ENCODE measurements around the gene MAMSTR.
"Not testable (repeated sequence)": the region's sequence is repeated elsewhere in the genome, so short reads cannot be mapped to it uniquely, and the experiment has no call there.

The MAMSTR gene, protein sequence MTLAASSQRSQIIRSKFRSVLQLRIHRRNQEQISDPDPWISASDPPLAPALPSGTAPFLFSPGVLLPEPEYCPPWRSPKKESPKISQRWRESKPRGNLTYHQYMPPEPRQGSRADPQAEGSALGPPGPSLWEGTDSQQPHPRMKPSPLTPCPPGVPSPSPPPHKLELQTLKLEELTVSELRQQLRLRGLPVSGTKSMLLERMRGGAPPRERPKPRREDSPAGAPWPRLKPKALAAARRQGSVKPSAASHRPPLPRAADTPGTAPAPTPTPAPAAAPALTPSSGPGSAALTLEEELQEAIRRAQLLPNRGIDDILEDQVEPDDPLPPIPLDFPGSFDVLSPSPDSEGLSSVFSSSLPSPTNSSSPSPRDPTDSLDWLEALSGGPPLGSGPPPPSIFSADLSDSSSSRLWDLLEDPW

DNA sequence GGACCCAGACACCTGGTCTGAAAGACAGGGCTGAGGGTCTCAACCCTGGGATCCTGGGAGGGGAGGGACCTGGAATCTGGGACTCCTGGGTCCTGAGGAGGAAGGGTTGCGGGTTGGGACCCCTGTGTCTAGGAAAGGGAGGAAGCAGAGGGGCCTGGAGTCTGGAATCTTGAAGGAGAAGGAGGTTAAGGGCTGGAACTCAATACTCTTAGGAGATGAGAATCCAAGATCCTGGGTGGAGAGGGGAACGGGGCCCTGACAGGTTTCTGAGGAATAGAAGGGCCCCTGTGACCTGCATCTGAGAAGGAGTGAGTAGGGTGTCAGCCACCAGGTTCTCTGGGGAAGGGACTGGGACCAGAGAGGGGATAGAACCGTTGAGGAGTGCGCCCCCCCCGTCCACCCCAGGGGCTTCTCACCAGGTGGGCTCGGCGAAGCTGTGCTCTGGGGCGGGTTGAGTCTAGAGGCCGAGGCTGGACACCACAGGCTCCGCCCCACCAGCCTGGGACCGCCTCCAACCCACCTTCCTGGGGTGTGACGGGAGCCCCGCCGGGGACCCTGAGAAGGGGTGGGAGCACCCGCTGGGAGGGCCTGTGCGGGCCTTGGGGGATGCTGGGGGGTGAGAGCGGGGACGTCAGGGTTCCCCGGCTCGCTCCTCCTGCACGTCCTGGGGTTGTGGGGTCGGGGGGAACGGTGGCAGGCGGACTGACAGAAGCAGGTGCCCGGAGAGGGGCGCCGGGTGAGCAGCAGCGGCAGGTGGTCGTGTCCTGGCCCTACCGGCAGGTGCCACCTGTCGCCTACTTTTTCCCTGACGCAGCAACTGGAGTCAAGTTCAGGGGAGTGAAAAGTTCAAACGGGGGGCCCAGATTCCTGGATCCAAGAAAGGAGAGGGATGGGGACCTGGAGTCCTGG lies at the start of gene MAMSTR:
MAMSTR (minus strand) TSS at position 463 of the 909 bp plus-strand sequence. CDS start 694 bp downstream, outside the sequence.
- DNase-seq, result no peak

DNA sequence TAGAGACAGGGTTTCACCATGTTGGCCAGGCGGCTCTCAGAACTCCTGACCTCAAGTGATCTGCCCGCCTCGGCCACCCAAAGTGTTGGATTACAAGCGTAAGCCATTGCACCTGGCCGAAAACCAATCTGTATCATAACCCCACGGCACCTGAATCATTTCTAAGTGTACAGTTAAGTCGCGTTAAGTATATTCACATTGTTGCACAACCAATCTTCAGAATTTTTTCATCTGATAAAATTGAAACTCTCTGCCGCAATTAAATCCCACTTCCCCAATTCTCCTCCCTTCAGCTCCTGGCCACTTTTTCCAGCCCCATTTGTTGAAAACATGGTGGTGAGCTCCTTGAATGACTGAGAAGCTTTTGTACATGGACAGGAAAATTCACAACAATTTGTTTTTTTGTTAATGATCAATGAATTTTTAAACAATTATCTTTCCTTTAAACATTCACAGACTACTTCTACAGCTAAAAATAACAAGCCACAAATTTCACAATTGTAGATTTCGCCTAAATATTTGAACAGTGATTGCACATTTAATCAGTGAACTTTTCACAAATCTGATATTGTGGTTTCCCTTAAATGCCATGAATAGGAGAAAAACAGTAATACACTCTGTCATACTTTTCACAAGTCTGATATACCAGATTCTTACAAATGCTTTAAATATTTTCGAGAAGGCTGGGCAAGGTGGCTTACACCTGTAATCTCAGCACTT lies 49.6 kb upstream of the MAMSTR start:
- DNase-seq, result no peak

DNA sequence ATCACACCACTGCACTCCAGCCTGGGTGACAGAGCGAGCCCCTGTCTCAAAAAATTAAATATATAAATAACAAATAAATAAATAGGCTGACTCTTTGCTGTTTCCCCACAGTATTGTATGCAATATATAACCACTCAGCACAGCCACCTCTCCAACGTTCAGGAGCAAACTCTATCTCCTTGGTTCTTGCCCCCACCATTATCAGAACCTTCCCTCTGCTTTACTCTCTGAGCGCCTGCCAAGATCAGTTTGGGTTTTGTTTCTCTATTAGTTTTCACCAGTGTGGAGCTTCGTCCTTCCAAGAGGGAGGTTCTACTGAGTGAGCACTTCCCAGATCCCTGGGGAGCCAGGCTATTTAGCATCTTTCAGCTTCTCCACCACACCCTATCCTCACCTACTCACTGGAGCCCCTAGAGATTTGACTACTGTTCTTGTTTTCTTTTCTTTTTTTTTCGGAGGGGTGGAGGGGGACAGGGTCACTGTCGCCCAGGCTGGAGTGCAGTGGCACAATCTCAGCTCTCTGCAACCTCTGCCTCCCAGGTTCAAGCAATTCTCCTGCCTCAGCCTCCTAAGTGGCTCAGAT lies 48.7 kb upstream of the MAMSTR start:
- not testable (repeated sequence) for DNase-seq

DNA sequence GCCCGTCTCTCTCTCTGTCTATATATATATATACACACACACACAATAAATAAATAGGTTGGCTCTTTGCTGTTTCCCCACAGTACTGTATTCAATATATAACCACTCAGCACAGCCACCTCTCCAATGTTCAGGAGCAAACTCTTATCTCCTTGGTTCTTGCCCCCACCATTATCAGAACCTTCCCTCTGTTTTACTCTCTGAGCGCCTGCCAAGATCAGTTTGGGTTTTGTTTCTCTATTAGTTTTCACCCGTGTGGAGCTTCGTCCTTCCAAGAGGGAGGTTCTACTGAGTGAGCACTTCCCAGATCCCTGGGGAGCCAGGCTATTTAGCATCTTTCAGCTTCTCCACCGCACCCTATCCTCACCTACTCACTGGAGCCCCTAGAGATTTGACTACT lies 46.3 kb upstream of the MAMSTR start:
- DNase-seq, result not testable (repeated sequence)

DNA sequence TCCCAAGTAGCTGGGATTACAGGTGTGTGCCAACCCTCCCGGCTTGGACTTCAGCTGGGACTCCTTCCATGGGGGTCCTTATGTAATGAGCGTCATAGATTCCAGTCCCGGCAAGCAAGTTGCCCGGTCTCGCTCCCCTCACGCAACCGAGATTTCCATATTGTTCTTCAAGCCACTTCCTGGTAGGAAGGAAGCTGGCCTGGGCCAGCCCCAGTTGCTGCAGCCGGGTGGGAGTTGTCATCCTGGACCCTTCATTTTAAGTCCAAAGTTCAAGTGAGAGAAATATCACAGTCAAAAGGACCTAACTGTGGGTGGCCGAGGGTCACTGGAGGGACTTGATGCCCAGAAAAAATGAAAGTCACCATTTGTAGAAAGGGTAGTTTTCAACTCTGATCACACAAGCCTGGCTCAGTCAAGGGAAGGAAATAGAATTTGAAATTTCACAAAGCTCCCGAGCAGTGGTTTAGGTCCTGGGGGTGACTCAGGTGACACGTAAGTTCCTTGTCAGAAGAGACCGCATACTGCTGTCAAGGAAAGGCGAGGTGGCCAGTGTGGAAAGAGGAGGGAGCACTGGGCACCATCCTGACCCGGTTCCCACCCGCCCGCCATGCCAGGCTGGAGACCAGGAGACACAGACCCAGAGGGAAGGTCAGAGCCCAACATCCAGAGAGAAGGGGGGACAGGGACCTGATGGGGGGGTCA lies 41.1 kb upstream of the MAMSTR start:
- no peak for DNase-seq

DNA sequence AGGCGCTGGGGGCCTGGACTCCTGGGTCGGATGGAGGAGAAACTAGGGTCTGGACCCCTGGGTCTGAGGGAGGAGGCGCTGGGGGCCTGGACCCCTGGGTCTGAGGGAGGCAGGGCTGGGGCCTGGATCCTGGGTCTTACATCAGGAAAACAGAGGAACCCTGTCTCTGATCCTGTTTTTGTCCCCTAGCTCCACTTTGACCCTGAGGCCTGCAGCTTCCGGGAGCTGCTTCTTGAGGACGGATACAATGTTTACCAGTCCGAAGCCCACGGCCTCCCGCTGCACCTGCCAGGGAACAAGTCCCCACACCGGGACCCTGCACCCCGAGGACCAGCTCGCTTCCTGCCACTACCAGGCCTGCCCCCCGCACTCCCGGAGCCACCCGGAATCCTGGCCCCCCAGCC lies 38.2 kb upstream of the MAMSTR start:
- DNase-seq, result no peak

DNA sequence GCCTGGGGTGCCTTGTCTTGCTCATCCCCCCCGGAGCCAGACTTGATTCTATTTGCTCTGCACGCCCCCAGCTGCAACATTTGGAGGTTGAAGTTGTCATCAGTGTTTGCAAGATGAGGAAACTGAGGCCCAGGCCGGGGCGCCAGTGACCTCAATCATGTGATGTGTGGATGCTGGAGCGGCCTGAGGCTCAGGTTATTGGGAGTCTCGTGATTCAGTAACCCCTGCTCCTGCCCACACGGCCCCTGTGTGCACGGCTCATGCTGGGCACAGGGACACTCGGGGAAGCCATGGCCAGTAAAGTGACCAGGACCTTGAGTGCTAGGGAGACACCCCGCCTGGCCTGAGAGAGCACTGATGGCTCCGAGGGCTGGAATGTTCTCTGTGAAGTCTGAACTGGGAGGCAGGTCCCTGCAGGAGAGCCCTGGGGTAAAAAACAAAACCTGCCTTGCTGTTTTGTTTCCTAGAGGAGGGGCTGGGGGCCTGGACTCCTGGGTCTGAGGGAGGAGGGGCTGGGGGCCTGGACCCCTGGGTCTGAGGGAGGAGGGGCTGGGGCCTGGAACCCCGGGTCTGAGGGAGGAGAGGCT lies 37.7 kb upstream of the MAMSTR start:
- DNase-seq, result no peak

DNA sequence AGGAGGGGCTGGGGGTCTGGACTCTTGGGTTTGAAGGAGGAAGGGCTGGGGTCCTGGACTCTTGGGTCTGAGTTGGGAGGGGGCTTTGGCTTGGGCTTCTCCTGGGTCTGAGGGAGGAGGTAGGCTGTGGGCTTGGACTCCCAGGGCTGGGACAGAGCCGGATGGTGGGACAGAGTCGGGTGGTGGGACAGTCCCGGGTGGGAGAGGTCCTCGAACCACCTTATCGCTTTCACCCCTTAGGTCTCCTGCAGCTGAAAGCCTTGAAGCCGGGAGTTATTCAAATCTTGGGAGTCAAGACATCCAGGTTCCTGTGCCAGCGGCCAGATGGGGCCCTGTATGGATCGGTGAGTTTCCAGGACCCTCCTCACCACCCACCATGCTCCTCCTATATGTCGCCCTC lies 37.2 kb upstream of the MAMSTR start:
- DNase-seq, result no peak

DNA sequence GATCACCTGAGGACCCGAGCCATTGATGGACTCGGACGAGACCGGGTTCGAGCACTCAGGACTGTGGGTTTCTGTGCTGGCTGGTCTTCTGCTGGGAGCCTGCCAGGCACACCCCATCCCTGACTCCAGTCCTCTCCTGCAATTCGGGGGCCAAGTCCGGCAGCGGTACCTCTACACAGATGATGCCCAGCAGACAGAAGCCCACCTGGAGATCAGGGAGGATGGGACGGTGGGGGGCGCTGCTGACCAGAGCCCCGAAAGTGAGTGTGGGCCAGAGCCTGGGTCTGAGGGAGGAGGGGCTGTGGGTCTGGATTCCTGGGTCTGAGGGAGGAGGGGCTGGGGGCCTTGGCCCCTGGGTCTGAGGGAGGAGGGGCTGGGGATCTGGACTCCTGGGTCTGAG lies 36.7 kb upstream of the MAMSTR start:
- no peak for DNase-seq

DNA sequence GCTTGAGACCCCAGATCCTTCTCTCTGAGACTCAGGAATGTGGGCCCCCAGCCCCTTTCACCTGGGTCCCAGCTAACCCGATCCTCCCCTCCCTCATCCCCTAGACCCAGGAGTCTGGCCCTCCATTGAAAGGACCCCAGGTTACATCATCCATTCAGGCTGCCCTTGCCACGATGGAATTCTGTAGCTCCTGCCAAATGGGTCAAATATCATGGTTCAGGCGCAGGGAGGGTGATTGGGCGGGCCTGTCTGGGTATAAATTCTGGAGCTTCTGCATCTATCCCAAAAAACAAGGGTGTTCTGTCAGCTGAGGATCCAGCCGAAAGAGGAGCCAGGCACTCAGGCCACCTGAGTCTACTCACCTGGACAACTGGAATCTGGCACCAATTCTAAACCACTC lies 36.3 kb upstream of the MAMSTR start:
- DNase-seq, result no peak

DNA sequence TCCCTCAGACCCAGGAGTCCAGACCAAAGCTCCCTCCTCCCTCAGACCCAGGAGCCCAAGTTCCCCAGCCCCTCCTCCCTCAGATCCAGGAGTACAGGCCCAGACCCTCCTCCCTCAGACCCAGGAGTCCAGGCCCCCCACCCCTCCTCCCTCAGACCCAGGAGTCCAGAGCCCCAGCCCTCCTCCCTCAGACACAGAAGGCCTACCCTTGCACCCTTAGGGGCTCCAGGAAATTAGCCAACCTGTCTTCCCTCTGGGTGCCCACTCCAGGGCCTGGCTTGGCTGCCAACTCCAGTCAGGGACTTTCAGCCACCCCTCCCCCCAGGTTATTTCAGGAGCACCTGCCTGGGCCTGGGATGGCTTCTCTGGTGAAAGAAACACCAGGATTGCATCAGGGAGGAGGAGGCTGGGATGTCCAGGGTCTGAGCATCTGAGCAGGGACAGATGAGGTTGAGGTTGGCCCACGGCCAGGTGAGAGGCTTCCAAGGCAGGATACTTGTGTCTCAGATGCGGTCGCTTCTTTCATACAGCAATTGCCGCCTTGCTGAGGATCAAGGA lies 35.6 kb upstream of the MAMSTR start, which contains the start of gene FGF21:
FGF21 (plus strand) TSS at position 441 of the 558 bp plus-strand sequence. CDS start 713 bp downstream, outside the sequence.
- DNase-seq, result no peak

DNA sequence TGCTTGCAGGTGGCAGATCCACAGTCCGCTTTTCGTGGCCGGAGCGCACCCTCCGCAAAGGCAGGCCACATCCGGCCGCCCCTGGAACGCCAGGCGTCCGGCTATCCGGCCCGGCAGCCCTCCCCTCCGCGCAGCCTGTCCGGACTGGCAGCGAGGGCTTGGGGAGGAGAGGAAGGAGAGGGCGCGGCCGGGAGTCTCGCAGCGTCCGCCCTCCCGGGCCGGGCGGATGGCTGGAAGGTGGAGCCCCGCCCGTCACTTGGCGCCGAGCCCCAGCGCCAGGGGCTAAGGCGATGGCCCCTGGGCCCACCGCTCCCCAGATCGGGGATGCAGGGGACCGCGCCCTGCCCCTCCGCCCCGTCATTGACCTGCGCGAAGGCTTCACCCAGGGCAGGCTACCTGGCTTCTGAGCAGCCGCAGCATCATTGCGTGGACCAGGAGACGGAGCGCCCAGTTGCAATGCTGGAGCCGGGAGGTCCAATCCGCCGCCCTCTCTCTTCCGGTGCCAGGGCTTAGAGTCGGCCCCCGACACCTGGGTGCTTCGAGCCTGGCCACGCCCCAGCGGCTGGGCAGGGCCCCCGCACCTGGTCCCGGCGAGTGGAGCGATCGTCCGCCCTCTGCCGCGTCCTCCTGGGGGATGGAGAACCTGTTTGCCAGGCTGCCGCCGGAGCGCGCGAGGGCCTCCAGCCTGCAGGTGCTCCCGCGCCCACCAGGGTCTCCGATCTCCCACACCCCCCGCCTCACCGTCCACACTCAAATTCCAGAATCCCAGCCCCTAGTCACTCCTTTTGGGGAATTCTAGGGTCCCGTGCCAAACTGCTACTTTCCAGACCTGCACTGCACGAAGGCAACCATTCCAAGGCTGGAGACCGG lies 33.2 kb upstream of the MAMSTR start, which contains the start of gene FUT1:
FUT1 (minus strand) TSS at position 146 of the 870 bp plus-strand sequence. CDS start 1,360 bp downstream, outside the sequence.
- DNase-seq, result peak; percentile 48

DNA sequence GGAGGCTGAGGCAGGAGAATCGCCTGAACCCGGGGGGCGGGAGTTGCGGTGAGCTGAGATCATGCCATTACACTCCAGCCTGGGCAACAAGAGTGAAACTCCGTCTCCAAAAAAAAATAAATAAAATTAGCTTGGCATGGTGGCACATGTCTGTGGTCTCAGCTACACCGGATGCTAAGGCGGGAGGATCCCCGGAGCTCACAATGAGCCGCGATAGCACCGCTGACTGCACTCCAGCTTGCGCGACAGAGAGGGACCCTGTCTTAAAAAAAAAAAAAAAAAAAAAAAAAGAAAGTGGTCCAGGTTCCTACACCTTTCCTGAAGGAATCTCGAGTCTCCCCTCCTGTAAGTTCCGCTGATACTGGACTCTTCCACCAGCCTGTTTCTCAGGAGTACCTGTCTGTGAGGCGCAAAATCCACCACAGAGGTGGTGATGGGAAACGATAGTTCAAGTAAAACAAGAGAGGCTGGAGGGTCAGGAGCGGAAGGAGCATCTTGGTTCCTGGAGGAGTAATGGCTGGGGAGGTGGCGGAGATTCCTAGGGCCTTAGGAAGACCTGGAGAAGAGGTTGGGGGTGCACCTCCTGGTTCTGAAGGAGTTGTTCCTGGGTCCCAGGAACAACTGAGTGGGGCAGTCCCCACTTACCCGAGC lies 32.4 kb upstream of the MAMSTR start:
- DNase-seq, result no peak

DNA sequence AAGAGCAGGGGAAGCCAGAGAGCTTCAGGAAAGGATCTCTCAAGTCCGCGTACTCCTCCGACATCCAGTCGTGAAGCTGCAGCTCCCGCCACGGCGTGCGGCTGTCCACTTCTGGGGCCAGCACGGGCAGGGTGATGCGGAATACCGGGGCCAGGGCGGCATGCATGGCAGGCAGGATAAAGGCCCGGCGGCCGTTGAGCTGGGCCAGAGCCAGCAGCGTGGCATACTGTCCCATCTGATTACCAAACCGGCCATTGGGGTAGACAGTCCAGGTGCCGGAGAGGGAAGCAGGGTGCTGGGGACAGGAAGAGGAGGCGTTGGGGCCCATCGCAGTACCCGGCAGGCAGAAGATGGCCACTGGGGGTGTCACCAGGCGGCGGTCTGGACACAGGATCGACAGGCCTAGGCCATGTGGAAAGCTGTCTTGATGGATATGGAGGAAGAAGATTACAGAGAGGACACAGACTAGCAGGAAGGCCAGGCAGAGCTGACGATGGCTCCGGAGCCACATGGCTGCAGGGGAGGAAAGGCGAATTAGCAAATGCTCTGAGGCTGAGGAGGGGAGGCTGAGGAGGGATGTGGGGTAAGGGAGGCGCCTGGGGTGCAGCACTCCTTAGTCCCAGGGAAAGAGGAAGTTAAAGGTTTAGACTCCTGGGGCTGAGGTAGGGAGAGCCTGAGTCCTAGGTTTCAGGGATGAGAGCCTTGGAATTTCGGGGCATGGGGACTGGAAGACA lies 31.4 kb upstream of the MAMSTR start:
- DNase-seq, result no peak

DNA sequence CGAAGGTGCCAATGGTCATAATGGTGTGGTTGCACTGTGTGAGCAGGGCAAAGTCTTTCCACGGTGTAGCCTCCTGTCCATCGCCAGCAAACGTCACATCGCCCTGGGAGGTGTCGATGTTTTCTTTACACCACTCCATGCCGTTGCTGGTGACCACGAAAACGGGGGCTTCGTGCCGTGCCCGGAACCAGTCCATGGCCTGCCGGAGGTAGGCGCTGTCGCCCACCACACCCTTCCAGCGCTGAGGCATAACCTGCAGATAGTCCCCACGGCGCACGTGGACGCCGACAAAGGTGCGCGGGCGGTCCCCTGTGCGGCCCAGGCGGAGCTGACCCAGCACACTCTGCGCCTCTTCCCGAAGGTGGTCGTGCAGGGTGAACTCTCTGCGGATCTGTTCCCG lies 30.8 kb upstream of the MAMSTR start:
- no peak for DNase-seq

DNA sequence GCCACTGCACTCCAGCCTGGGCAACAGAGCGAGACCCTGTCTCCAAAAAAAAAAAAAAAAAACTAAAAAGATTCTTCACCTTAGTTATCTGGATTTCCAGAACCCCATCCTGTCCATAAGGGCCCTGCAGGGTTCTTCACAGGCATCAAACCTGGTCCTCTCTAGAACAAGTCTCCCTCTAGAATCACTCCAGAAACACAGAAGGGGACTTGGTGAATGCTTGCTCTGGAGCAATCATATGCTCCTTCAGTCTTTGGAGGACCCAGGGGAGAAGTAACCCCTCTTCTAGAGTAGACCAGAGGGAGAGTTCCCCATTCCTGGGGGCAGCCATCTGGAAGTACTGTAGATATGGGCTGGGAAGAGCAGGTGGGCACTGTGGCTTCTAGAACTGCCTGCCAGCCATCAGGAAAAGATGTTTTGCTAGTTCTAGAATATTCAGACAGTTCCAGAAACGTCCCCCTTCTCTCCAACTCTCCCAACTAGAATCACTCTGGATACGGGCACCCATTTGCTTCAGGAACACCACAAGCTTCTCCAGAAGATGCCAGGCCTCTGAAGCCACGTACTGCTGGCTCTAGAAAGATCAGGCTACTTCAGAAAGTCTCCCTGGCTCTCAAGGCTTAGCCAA lies 30.2 kb upstream of the MAMSTR start:
- DNase-seq, result no peak

DNA sequence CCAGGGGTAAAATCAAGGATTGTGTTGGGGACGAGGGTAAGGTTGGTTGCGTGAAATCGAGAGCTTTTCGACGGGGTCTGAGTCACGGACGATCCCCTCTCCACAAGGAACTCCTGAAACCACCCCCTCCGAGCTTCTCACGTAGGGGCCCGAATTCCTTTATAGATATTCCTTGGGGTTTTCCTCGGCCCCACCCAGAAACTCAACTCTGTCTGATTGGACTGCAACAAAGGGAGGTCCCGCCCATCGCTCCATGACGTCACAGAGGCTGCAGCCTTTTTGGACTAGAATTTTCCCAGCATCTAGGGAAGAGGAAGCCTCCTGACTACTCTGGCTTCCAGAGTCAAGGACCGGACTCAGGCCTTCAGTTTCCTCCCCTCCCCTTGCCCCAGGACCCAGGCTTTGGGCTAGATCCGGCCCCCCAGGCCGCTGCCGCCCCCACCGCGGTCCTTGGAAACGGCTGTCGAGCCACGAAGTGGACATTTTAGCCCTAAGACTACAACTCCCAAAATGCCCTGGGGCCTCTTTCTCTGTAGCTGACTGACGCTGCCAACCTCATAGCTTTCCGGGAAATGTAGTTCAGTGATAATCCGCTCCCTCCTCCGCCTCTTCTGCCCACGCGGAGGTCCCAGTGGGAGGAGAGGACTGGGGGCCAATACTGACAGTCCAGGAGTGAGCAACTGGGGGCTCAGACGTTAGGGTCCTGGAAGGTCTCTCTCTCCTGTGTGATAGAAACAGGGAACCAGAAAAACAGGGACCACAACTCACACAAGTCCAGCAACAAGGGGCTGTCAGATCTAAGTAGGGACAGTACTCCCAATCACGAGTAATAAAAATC lies 27.4 kb upstream of the MAMSTR start, which contains the start of gene IZUMO1:
IZUMO1 (minus strand) TSS at position 172 of the 838 bp plus-strand sequence. CDS start 1,050 bp downstream, outside the sequence.
- DNase-seq, result peak; percentile 35

Data from activated T-cell treated with anti-CD3 and anti-CD28 coated beads, Interleukin-2, amount 50 U/mL, for 1 hour (primary cell).